Caco-2 (cell line): ENCODE measurements around the gene LRRC27. TPM values are rescaled to one million over a fixed set of nuclear protein-coding genes. Genes with fewer than 3 reads are reported as not detected.

Experiments
- BruUV-seq: library from RNA; stranded (reverse); fragments of 400-500 nt; replicated peaks from 2 replicates; lab custom pipeline; 2021; lab: Mats Ljungman, UMichigan
- CTCF ChIA-PET: fragments of 300-600 bp; sonication (Branson Sonifier 250); formaldehyde crosslinking; loops from one replicate; lab custom pipeline; 2022; ENCODE audit warnings: antibody characterized with exemption; lab: Charles Lee
- POLR2A ChIA-PET: fragments of 300-600 bp; sonication (Branson Sonifier 250); formaldehyde crosslinking; loops from one replicate; lab custom pipeline; 2022; ENCODE audit warnings: antibody characterized with exemption; lab: Charles Lee
- DNase-seq, 2 experiments: peaks; one replicate each; pipeline versions ENCODE4 v3.0.0 to v3.0.0-alpha.2; 2020 to 2022
- H3K27me3 ChIP-seq: replicated peaks from 2 replicates; pipeline ENCODE4 v1.6.0; 2011; ENCODE audit warnings: low read length; ENCODE audit not compliant: control insufficient read depth, insufficient read depth
- H3K36me3 ChIP-seq: 2 replicates; pipeline ENCODE4 v1.5.1; 2011; ENCODE audit warnings: low read length; ENCODE audit not compliant: control insufficient read depth, insufficient read depth
- H3K4me1 ChIP-seq: fragments of 250-450 bp; sonication (Bioruptor Pico); 2 replicates; pipeline ENCODE4 v1.5.1; 2020; ENCODE audit warnings: mild to moderate bottlenecking
- H3K4me3 ChIP-seq: 2 replicates; pipeline ENCODE4 v1.5.1; 2011; ENCODE audit warnings: low read depth, mild to moderate bottlenecking, control low read depth, low read length
- H3K9me3 ChIP-seq: fragments of 250-450 bp; sonication (Bioruptor Pico); 2 replicates; pipeline ENCODE4 v1.5.1; 2020; ENCODE audit warnings: mild to moderate bottlenecking, moderate library complexity
- H3K27ac Mint-ChIP-seq: one replicate; pipeline ENCODE4 v1.8.0; 2022; ENCODE audit warnings: mixed read lengths; ENCODE audit not compliant: unreplicated experiment
- H3K27me3 Mint-ChIP-seq: one replicate; pipeline ENCODE4 v1.8.0; 2022; ENCODE audit warnings: mixed read lengths; ENCODE audit not compliant: insufficient read depth, unreplicated experiment
- H3K36me3 Mint-ChIP-seq: one replicate; pipeline ENCODE4 v1.8.0; 2022; ENCODE audit warnings: mild to moderate bottlenecking, mixed read lengths; ENCODE audit not compliant: insufficient read depth, unreplicated experiment
- H3K4me1 Mint-ChIP-seq: one replicate; pipeline ENCODE4 v1.8.0; 2022; ENCODE audit warnings: low read depth, mixed read lengths; ENCODE audit not compliant: unreplicated experiment
- H3K4me3 Mint-ChIP-seq: one replicate; pipeline ENCODE4 v1.8.0; 2022; ENCODE audit warnings: mild to moderate bottlenecking, moderate library complexity, mixed read lengths; ENCODE audit not compliant: unreplicated experiment
- H3K9me3 Mint-ChIP-seq: one replicate; pipeline ENCODE4 v1.8.0; 2022; ENCODE audit warnings: mixed read lengths; ENCODE audit not compliant: unreplicated experiment
- CTCF ChIP-seq, 2 experiments: fragments of 200-600 bp in 1 of 2; IDR thresholded peaks; 1 replicate in 1 of 2; 2 replicates in 1 of 2; pipeline versions ENCODE4 v1.5.1 to v1.8.0; 2011 to 2022; ENCODE audit warnings: antibody characterized with exemption in 1 of 2, control low read depth in 1 of 2, inconsistent platforms in 1 of 2, low read depth in 1 of 2, low read length in 1 of 2, mild to moderate bottlenecking in 1 of 2, moderate library complexity in 1 of 2; ENCODE audit not compliant: insufficient read depth in 1 of 2, severe bottlenecking in 1 of 2, unreplicated experiment in 1 of 2
- intact Hi-C: fragments of 100-400 bp; cut with micrococcal nuclease; formaldehyde crosslinking; loops from one replicate; pipeline ENCODE4 v1.10.0; 2022; ENCODE audit not compliant: unreplicated experiment
- total RNA-seq: library from RNA; stranded (reverse); gene quantifications from 2 replicates; pipeline ENCODE4 v1.2.3, GENCODE V29; 2022

LRRC27 gene
- total RNA-seq, 1 experiment from 2014 or later = 11.7 TPM

GRCh38 chr10:132425029-132425756 lies 93.2 kb downstream of the LRRC27 start:
- no peaks in the 10 kb centered on the region for H3K4me1 Mint-ChIP-seq
- POLR2A ChIA-PET = no interaction called here
- BruUV-seq = no TSS peak

GRCh38 chr10:132425757-132426155 lies 93.8 kb downstream of the LRRC27 start:
- H3K27me3 ChIP-seq = no peaks in the 10 kb centered on the region
- POLR2A ChIA-PET = no interaction called here
- no peak overlapping the region for H3K4me3 ChIP-seq
- Mint-ChIP-seq H3K9me3 (no peaks in the 10 kb centered on the region), H3K27me3 (no peaks in the 10 kb centered on the region), H3K27ac (no peak overlapping the region), H3K36me3 (peaks cover 8% of the 10 kb centered on the region), H3K4me3 (no peak overlapping the region), H3K4me1 (no peaks in the 10 kb centered on the region)
- no peaks in the 10 kb centered on the region for H3K9me3 ChIP-seq
- peaks cover 15% of the 10 kb centered on the region for H3K4me1 ChIP-seq
- intact Hi-C loops = no loop called here
- no peak for TF ChIP-seq CTCF (IDR thresholded peaks at IDR 0.05; ENCODE audit: insufficient read depth in 1 of 2, low read depth in 1 of 2, low read length in 1 of 2, severe bottlenecking in 1 of 2, unreplicated experiment in 1 of 2)
- CTCF ChIA-PET = no interaction called here
- DNase-seq = no peak
- BruUV-seq = no TSS peak
- no peaks in the 10 kb centered on the region for H3K36me3 ChIP-seq

More at GRCh38 chr10:132425029-132425756, 93.2 kb downstream of the LRRC27 start:
- Histone ChIP-seq H3K9me3 (no peaks in the 10 kb centered on the region), H3K4me3 (no peak overlapping the region), H3K4me1 (peaks cover 20% of the 10 kb centered on the region), H3K36me3 (no peaks in the 10 kb centered on the region), H3K27me3 (no peaks in the 10 kb centered on the region)
- H3K9me3 Mint-ChIP-seq = no peaks in the 10 kb centered on the region
- intact Hi-C loops = no loop called here
- no peak overlapping the region for H3K27ac Mint-ChIP-seq
- CTCF ChIA-PET = no interaction called here
- H3K36me3 Mint-ChIP-seq = peaks cover 11% of the 10 kb centered on the region
- H3K4me3 Mint-ChIP-seq = no peak overlapping the region
- no peaks in the 10 kb centered on the region for H3K27me3 Mint-ChIP-seq
- no peak for TF ChIP-seq CTCF (IDR thresholded peaks at IDR 0.05; ENCODE audit: insufficient read depth in 1 of 2, low read depth in 1 of 2, low read length in 1 of 2, severe bottlenecking in 1 of 2, unreplicated experiment in 1 of 2)
- DNase-seq = no peak

GRCh38 chr10:132427006-132427771 lies 95.2 kb downstream of the LRRC27 start:
- Mint-ChIP-seq H3K4me1 (no peaks in the 10 kb centered on the region), H3K9me3 (no peaks in the 10 kb centered on the region), H3K36me3 (no peaks in the 10 kb centered on the region), H3K27me3 (no peaks in the 10 kb centered on the region), H3K4me3 (no peak overlapping the region), H3K27ac (no peak overlapping the region)
- no peak for TF ChIP-seq CTCF (IDR thresholded peaks at IDR 0.05; ENCODE audit: insufficient read depth in 1 of 2, low read depth in 1 of 2, low read length in 1 of 2, severe bottlenecking in 1 of 2, unreplicated experiment in 1 of 2)
- Histone ChIP-seq H3K4me1 (peaks cover under 1% of the 10 kb centered on the region; the same call in 1 of the 2 replicates), H3K36me3 (no peaks in the 10 kb centered on the region), H3K27me3 (no peaks in the 10 kb centered on the region), H3K4me3 (no peak overlapping the region), H3K9me3 (no peaks in the 10 kb centered on the region)
- POLR2A ChIA-PET = no interaction called here
- intact Hi-C loops = no loop called here
- CTCF ChIA-PET = no interaction called here
- no TSS peak for BruUV-seq
- no peak for DNase-seq
